ENCODE measurements around the gene DKC1.
A peak's percentile ranks its signal among the peaks of the same experiment; 100 is the strongest.

Gene DKC1

DNA sequence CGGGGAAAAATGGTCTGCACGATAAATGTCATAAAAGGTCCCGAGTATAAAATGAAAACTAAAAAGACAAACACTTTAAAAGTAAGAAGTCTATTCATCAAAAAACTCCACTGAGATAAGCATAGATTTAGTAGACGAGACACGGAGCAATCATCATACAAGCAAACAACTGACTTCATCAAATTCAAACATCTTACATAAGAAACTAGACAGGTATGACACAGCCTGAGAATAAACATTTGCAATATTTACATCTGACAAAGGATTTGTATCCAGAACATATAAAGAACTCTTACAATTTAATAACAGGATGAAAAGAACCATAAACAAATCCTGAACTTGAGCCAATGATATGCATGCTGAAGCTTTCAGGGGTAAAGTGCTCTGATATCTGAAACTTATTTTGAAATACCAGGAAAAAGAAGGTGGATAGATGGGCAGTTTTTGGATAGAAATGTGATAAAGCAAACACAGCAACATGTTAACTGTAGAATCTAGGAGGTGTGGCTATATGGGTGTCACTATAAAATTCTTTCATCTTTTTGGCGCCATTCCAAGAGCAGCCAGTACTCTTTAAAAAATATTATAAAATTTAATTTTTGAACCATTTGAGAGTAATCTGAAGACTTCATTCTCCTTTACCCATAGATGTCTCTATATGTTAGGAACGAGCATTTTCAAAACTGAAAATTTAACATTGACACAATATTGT is 30.6 kb downstream of the DKC1 start:
- DNase-seq: no peak
- no peaks in the 10 kb centered on the region for H3K27me3 ChIP-seq (ENCODE audit: insufficient read depth, low read depth, severe bottlenecking)
- H3K36me3 ChIP-seq: no peaks in the 10 kb centered on the region; the same call in 1 of the 2 replicates
- H3K27ac ChIP-seq: no peak overlapping the region
- no peak overlapping the region for H3K4me3 ChIP-seq (ENCODE audit: low read depth, low read length)
- no peaks in the 10 kb centered on the region for H3K9me3 ChIP-seq (ENCODE audit: severe bottlenecking)
- TF ChIP-seq CTCF (IDR thresholded peaks at IDR 0.05; ENCODE audit: low read depth, low read length): no peak

- no peak for DNase-seq
- no peaks in the 10 kb centered on the region for H3K36me3 ChIP-seq
- no peaks in the 10 kb centered on the region for H3K9me3 ChIP-seq (ENCODE audit: severe bottlenecking)
- no peak overlapping the region for H3K4me3 ChIP-seq (ENCODE audit: low read depth, low read length)
- H3K27ac ChIP-seq: no peak overlapping the region
- no peak for TF ChIP-seq CTCF (IDR thresholded peaks at IDR 0.05; ENCODE audit: low read depth, low read length)
- H3K27me3 ChIP-seq (ENCODE audit: insufficient read depth, low read depth, severe bottlenecking): no peaks in the 10 kb centered on the region
These were observed 32.4 kb downstream of the DKC1 start for GRCh38 chrX:154795016-154795415.

- H3K27ac ChIP-seq: no peak overlapping the region
These were observed 34.3 kb downstream of the DKC1 start for GRCh38 chrX:154797006-154797405.

DNA sequence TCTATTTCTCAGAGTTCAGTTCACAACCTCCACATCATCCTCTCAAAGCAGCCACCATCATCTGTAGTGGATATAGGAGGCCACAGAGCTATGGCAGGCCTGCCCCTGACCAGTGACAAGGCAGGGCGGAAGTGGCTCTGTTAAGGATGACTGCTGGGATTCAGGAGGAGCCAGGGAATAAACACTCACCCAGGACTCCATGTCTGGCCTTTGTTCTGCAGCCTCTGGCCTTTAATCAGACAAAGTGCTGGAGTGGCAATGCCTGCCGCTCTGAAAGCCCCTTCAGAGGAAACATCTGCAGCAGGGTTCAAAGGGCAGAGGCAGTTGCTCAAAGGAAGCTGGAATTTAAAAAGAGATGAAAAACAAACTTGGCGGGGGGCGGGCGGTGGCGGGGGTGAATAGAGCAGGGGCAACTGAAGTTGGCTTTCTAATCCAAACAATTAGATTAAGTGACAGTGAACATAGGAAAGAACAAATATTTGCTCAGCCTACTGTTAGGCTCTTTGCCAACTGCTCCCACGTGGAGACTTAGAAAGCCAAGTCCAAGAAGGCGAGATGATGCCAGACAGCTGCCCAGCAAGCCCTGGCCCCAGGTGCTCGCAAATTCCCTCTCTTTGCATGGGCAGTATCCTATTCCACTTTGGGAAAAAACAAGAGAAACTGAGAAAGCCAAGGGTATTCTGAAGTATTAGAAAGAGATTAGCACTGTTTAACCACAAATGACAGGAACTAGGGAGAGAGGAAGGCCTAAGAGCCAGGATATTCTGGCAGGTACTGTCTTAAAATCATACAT is 37.1 kb downstream of the DKC1 start:
- Histone ChIP-seq H3K9me3 (ENCODE audit: severe bottlenecking) (no peaks in the 10 kb centered on the region), H3K36me3 (no peaks in the 10 kb centered on the region; the same call in 1 of the 2 replicates), H3K4me3 (ENCODE audit: low read depth, low read length) (no peak overlapping the region), H3K27me3 (ENCODE audit: insufficient read depth, low read depth, severe bottlenecking) (peaks cover 2% of the 10 kb centered on the region), H3K27ac (peak overlapping the region; percentile 5; the same call in 1 of the 2 replicates)
- no peak for TF ChIP-seq CTCF (IDR thresholded peaks at IDR 0.05; ENCODE audit: low read depth, low read length)
- no peak for DNase-seq

More at GRCh38 chrX:154797006-154797405, 34.3 kb downstream of the DKC1 start:
- Histone ChIP-seq H3K4me3 (ENCODE audit: low read depth, low read length) (no peak overlapping the region), H3K9me3 (ENCODE audit: severe bottlenecking) (no peaks in the 10 kb centered on the region), H3K36me3 (no peaks in the 10 kb centered on the region), H3K27me3 (ENCODE audit: insufficient read depth, low read depth, severe bottlenecking) (peaks cover 2% of the 10 kb centered on the region)
- DNase-seq: no peak
- TF ChIP-seq CTCF (IDR thresholded peaks at IDR 0.05; ENCODE audit: low read depth, low read length): no peak

GRCh38 chrX:154800478-154801210 is 38.0 kb downstream of the DKC1 start:
- Histone ChIP-seq H3K27me3 (ENCODE audit: insufficient read depth, low read depth, severe bottlenecking) (peaks cover 3% of the 10 kb centered on the region), H3K27ac (0 out of 2 replicates have a peak overlapping the region, but pooled peaks have one; percentile 5), H3K9me3 (ENCODE audit: severe bottlenecking) (no peaks in the 10 kb centered on the region), H3K4me3 (ENCODE audit: low read depth, low read length) (no peak overlapping the region), H3K36me3 (no peaks in the 10 kb centered on the region; the same call in 1 of the 2 replicates)
- no peak for TF ChIP-seq CTCF (IDR thresholded peaks at IDR 0.05; ENCODE audit: low read depth, low read length)
- no peak for DNase-seq

All from WERI-Rb-1 (cell line).